SK-N-SH treated with all-trans-retinoic acid at 6 μM for 48 hours (cell line): ENCODE measurements around the gene HOXC10.

Source experiments
- ATAC-seq: fragments of 200-7000 bp; cut with Tn5 transposase; 3 replicates; pipeline ENCODE4 v1.9.1; 2020; ENCODE audit warnings: mild to moderate bottlenecking, moderate library complexity
- ARNTL ChIP-seq: fragments of 450-650 bp; formaldehyde crosslinking; IDR thresholded peaks from 2 replicates; pipeline ENCODE4 v1.5.0; 2020; ENCODE audit warnings: low read depth, mild to moderate bottlenecking, moderate library complexity, borderline replicate concordance
- CSDC2 ChIP-seq: fragments of 250-450 bp; sonication (Bioruptor Pico); IDR thresholded peaks from 2 replicates; pipeline ENCODE4 v1.5.0; 2020; ENCODE audit warnings: mild to moderate bottlenecking, moderate library complexity
- ESRRG ChIP-seq: fragments of 250-450 bp; sonication (Bioruptor Pico); IDR thresholded peaks from 2 replicates; pipeline ENCODE4 v1.6.1; 2021; ENCODE audit warnings: mild to moderate bottlenecking
- GLIS3 ChIP-seq: fragments of 250-450 bp; sonication (Bioruptor Pico); IDR thresholded peaks from 2 replicates; pipeline ENCODE4 v1.5.0; 2020; ENCODE audit warnings: mild to moderate bottlenecking, moderate library complexity
- ISL1 ChIP-seq: fragments of 250-450 bp; sonication (Bioruptor Pico); IDR thresholded peaks from 2 replicates; pipeline ENCODE4 v2.1.2; 2022; ENCODE audit warnings: mild to moderate bottlenecking, moderate library complexity
- OSR1 ChIP-seq: fragments of 250-450 bp; sonication (Bioruptor Pico); IDR thresholded peaks from 2 replicates; pipeline ENCODE4 v1.8.0; 2022; ENCODE audit warnings: moderate library complexity, mild to moderate bottlenecking, inconsistent platforms
- POU6F1 ChIP-seq: fragments of 250-450 bp; sonication (Bioruptor Pico); IDR thresholded peaks from 2 replicates; pipeline ENCODE4 v1.8.0; 2021; ENCODE audit warnings: low read depth, mild to moderate bottlenecking, moderate library complexity, borderline replicate concordance
- PPARA ChIP-seq: fragments of 250-450 bp; sonication (Bioruptor Pico); IDR thresholded peaks from 2 replicates; pipeline ENCODE4 v1.5.0; 2020; ENCODE audit warnings: mild to moderate bottlenecking, borderline replicate concordance
- RARB ChIP-seq: fragments of 250-450 bp; sonication (Bioruptor Pico); IDR thresholded peaks from 2 replicates; pipeline ENCODE4 v1.8.0; 2021; ENCODE audit warnings: mild to moderate bottlenecking, moderate library complexity
- SNAI2 ChIP-seq: fragments of 250-450 bp; sonication (Bioruptor Pico); IDR thresholded peaks from 2 replicates; pipeline ENCODE4 v1.5.0; 2020; ENCODE audit warnings: mild to moderate bottlenecking, moderate library complexity
- TCF4 ChIP-seq: fragments of 250-450 bp; sonication (Bioruptor Pico); IDR thresholded peaks from 2 replicates; pipeline ENCODE4 v1.8.0; 2021; ENCODE audit warnings: mild to moderate bottlenecking, moderate library complexity, borderline replicate concordance
- TOX ChIP-seq: fragments of 250-450 bp; sonication (Bioruptor Pico); IDR thresholded peaks from 2 replicates; pipeline ENCODE4 v1.8.0; 2021; ENCODE audit warnings: mild to moderate bottlenecking, moderate library complexity, borderline replicate concordance
- ZC3H10 ChIP-seq: fragments of 250-450 bp; sonication (Bioruptor Pico); IDR thresholded peaks from 2 replicates; pipeline ENCODE4 v1.5.1; 2021; ENCODE audit warnings: mild to moderate bottlenecking, moderate library complexity
- ZFP3 ChIP-seq: fragments of 250-450 bp; sonication (Bioruptor Pico); IDR thresholded peaks from 2 replicates; pipeline ENCODE4 v1.5.0; 2020; ENCODE audit warnings: mild to moderate bottlenecking, moderate library complexity
- ZFP30 ChIP-seq: fragments of 450-650 bp; formaldehyde crosslinking; IDR thresholded peaks from 2 replicates; pipeline ENCODE4 v1.5.0; 2022; ENCODE audit warnings: mild to moderate bottlenecking, moderate library complexity
- ZNF565 ChIP-seq: fragments of 450-650 bp; formaldehyde crosslinking; conservative IDR thresholded peaks from 2 replicates; pipeline ENCODE4 v1.5.0; 2020; ENCODE audit warnings: low read depth, mild to moderate bottlenecking, moderate library complexity
- ZNF70 ChIP-seq: fragments of 450-650 bp; formaldehyde crosslinking; IDR thresholded peaks from 2 replicates; pipeline ENCODE4 v1.5.0; 2020; ENCODE audit warnings: mild to moderate bottlenecking, moderate library complexity
- ZNF8 ChIP-seq: fragments of 450-650 bp; formaldehyde crosslinking; IDR thresholded peaks from 2 replicates; pipeline ENCODE4 v1.5.0; 2020; ENCODE audit warnings: mild to moderate bottlenecking, moderate library complexity
- TF ChIP-seq, protein P1 (sequence below): fragments of 250-450 bp; sonication (Bioruptor Pico); IDR thresholded peaks from 2 replicates; pipeline ENCODE4 v1.5.0; 2020; ENCODE audit warnings: mild to moderate bottlenecking, moderate library complexity
- TF ChIP-seq, protein P2 (sequence below): fragments of 250-450 bp; sonication (Bioruptor Pico); IDR thresholded peaks from 2 replicates; pipeline ENCODE4 v1.5.1; 2020; ENCODE audit warnings: low read depth, mild to moderate bottlenecking, moderate library complexity
- TF ChIP-seq, protein P3 (sequence below): fragments of 250-450 bp; sonication (Bioruptor Pico); IDR thresholded peaks from 2 replicates; pipeline ENCODE4 v1.8.0; 2020; ENCODE audit warnings: mild to moderate bottlenecking, moderate library complexity, borderline replicate concordance
- TF ChIP-seq, protein P4 (sequence below): fragments of 250-450 bp; sonication (Bioruptor Pico); IDR thresholded peaks from 2 replicates; pipeline ENCODE4 v1.5.1; 2021; ENCODE audit warnings: mild to moderate bottlenecking, moderate library complexity

HOXC10 gene

DNA sequence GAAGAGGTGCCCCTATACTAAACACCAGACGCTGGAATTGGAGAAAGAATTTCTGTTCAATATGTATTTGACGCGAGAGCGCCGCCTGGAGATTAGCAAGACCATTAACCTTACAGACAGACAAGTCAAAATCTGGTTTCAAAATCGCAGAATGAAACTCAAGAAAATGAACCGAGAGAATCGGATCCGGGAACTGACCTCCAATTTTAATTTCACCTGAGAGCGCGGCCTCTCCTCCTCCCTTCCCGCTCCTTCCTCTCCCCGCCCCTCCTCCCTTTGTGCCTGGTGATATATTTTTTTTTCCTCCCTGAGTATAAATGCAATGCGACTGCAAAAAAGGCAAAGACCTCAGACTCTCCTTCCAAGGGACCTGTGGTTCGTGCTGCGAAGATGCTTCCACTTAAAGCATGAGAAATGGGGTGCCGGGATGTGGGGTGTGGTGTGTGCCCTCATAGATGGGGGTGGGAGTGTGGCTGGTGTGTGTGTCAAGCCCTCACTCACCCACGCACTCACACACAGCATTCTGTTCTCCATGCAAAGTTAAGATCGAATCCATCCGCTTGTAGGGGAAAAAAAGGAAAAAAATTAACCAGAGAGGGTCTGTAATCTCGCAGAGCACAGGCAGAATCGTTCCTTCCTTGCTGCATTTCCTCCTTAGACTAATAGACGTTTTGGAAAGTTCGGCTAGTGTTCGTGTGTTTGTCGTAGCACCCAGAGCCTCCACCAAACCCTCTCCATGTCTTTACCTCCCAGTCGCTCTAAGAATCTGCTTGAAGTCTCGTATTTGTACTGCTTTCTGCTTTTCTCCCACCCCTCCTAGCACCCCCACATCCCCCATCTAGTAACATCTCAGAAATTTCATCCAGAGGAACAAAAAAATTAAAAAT lies 4.5 kb downstream of the HOXC10 start:
- ATAC-seq, result peak; percentile 48
- TF ChIP-seq ZNF565 (CRISPR knock-in tag) (no peak), TOX (no peak), TCF4 (CRISPR knock-in tag) (no peak), ZNF70 (CRISPR knock-in tag) (no peak), ZNF8 (CRISPR knock-in tag) (no peak), GLIS3 (CRISPR knock-in tag) (no peak), OSR1 (CRISPR knock-in tag) (no peak), CSDC2 (CRISPR knock-in tag) (no peak), ZC3H10 (CRISPR knock-in tag) (no peak), PPARA (CRISPR knock-in tag) (no peak), ARNTL (CRISPR knock-in tag) (no peak), ESRRG (CRISPR knock-in tag) (no peak)
- TF ChIP-seq, protein P1, sequence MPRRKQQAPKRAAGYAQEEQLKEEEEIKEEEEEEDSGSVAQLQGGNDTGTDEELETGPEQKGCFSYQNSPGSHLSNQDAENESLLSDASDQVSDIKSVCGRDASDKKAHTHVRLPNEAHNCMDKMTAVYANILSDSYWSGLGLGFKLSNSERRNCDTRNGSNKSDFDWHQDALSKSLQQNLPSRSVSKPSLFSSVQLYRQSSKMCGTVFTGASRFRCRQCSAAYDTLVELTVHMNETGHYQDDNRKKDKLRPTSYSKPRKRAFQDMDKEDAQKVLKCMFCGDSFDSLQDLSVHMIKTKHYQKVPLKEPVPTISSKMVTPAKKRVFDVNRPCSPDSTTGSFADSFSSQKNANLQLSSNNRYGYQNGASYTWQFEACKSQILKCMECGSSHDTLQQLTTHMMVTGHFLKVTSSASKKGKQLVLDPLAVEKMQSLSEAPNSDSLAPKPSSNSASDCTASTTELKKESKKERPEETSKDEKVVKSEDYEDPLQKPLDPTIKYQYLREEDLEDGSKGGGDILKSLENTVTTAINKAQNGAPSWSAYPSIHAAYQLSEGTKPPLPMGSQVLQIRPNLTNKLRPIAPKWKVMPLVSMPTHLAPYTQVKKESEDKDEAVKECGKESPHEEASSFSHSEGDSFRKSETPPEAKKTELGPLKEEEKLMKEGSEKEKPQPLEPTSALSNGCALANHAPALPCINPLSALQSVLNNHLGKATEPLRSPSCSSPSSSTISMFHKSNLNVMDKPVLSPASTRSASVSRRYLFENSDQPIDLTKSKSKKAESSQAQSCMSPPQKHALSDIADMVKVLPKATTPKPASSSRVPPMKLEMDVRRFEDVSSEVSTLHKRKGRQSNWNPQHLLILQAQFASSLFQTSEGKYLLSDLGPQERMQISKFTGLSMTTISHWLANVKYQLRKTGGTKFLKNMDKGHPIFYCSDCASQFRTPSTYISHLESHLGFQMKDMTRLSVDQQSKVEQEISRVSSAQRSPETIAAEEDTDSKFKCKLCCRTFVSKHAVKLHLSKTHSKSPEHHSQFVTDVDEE (CRISPR knock-in tag), result no peak

GRCh38 chr12:53990311-53991076 lies 5.5 kb downstream of the HOXC10 start:
- no peak; the same call in 2 of the 3 replicates for ATAC-seq
- TF ChIP-seq ZFP3 (CRISPR knock-in tag) (no peak), ARNTL (CRISPR knock-in tag) (no peak), ZC3H10 (CRISPR knock-in tag) (no peak), GLIS3 (CRISPR knock-in tag) (no peak), SNAI2 (no peak), PPARA (CRISPR knock-in tag) (no peak), POU6F1 (CRISPR knock-in tag) (no peak), TOX (no peak), OSR1 (CRISPR knock-in tag) (no peak), ZFP30 (CRISPR knock-in tag) (no peak), ZNF565 (CRISPR knock-in tag) (no peak)
- TF ChIP-seq, protein P1 (CRISPR knock-in tag), result no peak
- TF ChIP-seq, protein P2, sequence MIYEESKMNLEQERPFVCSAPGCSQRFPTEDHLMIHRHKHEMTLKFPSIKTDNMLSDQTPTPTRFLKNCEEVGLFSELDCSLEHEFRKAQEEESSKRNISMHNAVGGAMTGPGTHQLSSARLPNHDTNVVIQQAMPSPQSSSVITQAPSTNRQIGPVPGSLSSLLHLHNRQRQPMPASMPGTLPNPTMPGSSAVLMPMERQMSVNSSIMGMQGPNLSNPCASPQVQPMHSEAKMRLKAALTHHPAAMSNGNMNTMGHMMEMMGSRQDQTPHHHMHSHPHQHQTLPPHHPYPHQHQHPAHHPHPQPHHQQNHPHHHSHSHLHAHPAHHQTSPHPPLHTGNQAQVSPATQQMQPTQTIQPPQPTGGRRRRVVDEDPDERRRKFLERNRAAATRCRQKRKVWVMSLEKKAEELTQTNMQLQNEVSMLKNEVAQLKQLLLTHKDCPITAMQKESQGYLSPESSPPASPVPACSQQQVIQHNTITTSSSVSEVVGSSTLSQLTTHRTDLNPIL (CRISPR knock-in tag), result no peak

GRCh38 chr12:53991077-53991460 lies 6.1 kb downstream of the HOXC10 start:
- peak; percentile 17 for ATAC-seq
- TF ChIP-seq PPARA (CRISPR knock-in tag) (no peak), ISL1 (CRISPR knock-in tag) (no peak), ZNF8 (CRISPR knock-in tag) (no peak), SNAI2 (no peak), ARNTL (CRISPR knock-in tag) (no peak), ZNF565 (CRISPR knock-in tag) (no peak), RARB (CRISPR knock-in tag) (no peak), ZC3H10 (CRISPR knock-in tag) (no peak), ZFP30 (CRISPR knock-in tag) (no peak), ZNF70 (CRISPR knock-in tag) (no peak), CSDC2 (CRISPR knock-in tag) (no peak)
- TF ChIP-seq, protein P3, sequence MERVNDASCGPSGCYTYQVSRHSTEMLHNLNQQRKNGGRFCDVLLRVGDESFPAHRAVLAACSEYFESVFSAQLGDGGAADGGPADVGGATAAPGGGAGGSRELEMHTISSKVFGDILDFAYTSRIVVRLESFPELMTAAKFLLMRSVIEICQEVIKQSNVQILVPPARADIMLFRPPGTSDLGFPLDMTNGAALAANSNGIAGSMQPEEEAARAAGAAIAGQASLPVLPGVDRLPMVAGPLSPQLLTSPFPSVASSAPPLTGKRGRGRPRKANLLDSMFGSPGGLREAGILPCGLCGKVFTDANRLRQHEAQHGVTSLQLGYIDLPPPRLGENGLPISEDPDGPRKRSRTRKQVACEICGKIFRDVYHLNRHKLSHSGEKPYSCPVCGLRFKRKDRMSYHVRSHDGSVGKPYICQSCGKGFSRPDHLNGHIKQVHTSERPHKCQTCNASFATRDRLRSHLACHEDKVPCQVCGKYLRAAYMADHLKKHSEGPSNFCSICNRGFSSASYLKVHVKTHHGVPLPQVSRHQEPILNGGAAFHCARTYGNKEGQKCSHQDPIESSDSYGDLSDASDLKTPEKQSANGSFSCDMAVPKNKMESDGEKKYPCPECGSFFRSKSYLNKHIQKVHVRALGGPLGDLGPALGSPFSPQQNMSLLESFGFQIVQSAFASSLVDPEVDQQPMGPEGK, result no peak
- TF ChIP-seq, protein P4, sequence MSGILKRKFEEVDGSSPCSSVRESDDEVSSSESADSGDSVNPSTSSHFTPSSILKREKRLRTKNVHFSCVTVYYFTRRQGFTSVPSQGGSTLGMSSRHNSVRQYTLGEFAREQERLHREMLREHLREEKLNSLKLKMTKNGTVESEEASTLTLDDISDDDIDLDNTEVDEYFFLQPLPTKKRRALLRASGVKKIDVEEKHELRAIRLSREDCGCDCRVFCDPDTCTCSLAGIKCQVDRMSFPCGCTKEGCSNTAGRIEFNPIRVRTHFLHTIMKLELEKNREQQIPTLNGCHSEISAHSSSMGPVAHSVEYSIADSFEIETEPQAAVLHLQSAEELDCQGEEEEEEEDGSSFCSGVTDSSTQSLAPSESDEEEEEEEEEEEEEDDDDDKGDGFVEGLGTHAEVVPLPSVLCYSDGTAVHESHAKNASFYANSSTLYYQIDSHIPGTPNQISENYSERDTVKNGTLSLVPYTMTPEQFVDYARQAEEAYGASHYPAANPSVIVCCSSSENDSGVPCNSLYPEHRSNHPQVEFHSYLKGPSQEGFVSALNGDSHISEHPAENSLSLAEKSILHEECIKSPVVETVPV (CRISPR knock-in tag), result no peak
